CD4-positive, alpha-beta T cell treated with Interleukin-17A for 4 hours (primary cell): ENCODE results near the gene VASN.

Experiments used
- DNase-seq: peaks from one replicate; pipeline ENCODE4 v3.0.0-alpha.2; 2020; ENCODE audit warnings: mixed read lengths

The VASN gene

GRCh38 chr16:4354512-4355409 lies 16.9 kb upstream of the VASN start:
- no peak for DNase-seq

DNA sequence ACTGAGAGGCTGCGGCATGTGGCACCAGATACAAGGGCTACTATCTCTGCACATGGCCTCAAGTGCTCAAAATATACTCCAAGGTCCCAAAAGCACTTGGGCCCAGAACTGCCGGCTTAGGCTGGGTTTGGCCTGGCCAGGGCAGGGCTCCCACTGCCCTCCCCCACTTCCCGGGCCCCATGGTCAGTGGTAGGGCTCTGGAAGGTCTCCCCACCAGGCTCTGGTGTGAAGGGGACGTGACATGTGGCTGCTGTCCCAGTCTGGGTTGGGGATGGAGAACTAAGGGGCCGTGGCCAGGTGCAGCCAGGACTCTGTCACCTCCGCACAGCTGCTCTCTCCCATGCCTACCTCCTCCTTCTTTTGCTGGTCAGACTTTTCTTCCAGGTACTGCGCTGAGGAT lies 14.8 kb upstream of the VASN start:
- DNase-seq: no peak

DNA sequence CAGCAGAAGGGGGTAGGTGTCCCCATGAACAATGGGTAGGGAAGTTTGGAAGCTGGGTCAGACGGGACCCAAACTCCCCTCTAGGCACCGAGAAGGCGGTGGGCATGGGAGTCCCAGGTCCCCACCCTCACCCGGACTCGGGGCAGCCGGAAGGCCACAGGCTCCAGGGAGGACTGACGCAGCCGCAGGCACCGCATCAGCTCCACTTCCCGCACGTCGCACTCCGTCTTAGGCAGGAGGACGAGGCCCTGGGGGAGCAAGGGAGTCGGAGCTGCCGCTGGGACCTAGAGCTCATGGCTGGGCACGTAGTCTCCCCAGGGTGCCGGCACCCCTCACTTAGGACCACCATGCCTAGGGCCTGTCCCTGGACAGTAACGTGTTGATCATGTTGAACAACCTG lies 13.4 kb upstream of the VASN start:
- DNase-seq: no peak

DNA sequence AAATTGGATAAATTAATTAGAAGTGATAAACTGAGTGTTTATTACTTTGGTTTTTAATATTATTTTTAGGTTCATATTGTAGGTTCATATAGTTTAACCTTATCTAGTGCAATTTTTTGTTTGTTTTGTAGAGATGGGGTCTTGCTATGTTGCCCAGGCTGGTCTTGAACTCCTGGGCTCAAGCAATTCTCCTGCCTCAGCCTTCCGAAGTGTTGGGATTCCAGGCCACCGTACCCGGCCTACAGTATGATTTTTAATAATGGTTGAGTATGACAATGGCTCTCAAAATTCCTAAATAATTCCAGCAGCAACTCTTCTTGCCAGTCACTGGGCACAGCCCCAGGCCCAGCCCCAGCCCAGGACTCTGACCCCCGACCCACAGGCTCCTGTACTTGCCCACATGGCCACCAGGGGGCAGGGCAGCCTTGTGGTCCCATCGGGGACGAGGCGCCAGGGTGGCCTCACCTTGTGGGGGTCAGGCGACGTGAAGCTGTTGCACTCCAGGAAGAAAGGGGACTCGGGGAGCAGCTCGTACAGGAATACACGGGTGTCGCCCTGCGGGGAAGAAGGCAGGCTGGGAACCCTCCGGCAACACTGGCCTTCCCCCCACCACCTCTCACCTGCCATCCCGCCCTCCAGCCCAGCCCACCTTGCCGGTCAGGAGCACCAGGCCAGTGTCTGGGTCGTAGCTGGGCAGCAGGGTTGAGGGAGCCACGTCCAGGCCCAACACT lies 12.7 kb upstream of the VASN start:
- peak; percentile 76 for DNase-seq

DNA sequence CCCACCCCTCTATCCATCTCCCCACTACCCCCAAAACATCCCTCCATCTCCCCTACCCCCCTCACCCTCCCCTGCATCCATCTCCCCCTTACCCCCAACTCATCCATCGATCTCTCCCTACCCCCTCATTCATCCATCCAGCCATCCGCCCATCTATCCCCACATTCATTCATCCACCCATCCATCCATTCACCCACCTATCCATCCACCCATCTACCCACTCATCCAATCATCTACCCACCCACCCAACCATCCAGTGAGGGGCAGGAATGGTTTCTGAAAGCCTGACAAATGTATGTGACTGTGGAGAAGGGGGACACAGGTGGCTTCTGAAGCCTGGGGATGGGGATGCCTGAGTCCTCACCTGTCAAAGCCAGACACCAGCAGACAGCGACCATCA lies 11.7 kb upstream of the VASN start:
- no peak for DNase-seq

- DNase-seq: no peak
Observed at GRCh38 chr16:4360538-4361021, 11.1 kb upstream of the VASN start.

DNA sequence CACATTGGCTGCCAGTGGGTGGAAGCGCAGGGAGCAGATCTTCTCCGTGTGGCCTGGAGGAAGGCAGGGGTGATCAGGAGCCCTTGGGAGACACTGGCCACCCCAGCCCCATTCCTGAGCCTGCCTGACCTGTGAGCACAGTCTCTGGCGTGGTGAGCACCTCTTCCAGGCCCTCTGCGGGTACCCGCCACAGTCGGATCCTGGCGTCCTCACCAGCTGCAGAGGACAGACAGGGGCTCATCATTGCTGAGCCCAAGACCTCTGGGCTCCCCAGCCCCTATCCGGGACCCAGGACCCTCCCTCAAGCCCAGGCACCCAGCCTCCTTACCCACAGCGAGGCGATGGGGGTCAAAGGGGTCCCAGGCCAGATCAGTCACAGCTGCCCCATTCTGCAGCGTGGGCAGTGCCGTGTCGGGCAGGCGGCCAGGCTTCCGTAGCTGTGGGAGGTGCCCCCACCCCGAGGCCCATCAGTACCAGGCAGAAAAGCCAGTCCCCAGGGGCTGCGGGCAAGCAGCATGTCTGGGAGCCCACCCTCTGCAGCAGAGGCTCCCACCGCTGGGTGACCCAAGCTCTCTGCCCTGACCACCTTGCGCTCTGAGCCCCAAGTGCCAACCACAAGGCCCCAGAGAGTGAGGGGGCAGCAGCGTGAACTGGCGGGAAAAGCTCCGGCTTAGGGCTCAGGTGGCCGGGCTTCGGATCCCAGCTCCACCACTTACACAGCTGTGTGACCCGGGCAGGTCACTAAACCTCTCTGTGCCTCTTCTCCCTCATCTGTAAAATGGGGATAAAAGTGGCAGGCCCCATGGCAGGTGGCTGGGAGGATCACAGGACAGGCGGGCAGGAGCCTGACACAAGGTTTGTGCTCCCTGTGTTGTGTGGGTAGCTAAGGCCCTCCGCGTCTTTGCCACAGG lies 10.4 kb upstream of the VASN start:
- no peak for DNase-seq

GRCh38 chr16:4361944-4362311 lies 9.7 kb upstream of the VASN start:
- DNase-seq: no peak

DNA sequence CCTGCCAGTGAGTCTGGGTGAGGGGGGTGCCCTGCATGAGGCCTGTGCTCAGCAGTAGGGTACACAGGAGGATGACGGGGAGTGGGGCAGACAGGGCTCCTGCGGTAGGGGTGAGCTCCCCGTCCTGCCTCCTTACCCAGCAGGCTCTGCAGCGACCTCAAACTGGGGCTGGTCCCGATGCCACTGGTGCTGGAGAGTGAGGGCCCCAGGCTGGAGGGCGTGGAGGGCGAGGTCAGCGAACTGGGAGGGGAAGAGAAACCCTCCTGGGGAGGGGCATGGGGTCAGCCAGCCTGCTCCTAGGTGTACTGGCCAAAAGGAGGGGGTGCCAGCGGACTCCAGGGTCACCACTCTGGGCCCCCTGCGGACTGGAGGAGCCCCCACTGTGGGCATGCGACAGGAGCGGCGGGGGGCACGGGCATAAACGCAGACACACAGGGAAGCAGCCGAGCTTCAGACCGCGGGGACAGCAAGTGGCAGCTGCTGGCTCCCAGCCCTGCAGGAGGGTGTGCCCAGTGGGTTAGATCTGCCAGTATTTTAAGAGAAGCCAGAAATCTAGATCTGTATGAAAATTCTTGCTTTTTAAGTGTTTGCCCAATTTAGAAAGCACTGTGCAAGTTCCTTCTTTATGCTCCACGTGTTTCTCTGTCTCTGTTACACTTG lies 9.0 kb upstream of the VASN start:
- no peak for DNase-seq

DNA sequence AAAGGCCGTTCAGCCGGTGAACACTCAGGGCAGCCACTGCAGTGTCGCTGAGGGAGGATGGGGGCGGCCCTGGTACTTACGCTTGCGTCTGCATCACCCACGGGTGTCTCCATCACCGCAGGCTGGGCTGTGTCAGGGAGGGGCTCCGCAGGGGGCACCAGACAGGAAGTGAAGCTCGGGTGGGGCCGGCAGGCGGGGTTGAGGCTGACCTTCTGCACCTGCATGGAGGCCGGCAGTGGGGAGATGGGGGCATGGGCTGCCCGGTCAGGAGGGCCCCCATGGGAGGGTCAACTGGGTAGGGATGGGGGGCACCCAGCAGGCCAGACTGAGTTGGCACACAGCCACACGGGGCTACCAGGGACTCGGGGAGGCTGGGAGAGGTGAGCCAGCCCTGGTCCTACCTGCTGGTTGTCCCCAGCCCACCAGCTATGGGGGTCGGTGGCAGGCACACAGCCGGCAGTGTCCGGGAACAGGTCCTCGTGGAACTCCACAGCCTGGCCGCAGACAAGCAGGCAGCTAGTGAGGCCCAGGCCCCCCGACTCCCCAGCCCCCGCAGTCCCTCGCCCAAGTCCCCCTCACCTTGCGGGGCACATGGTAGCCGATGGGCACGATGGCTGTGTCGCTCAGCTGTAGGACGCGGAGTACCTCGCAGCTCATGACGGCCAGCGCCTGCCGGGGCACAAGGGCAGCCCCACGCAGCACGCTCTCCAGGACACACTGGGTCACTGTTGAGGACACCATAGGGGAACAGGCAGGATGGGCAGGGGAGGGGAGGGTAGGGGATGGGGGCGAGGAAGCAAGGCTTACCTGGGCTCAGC lies 7.2 kb upstream of the VASN start:
- no peak for DNase-seq

- no peak for DNase-seq
Observed at GRCh38 chr16:4365014-4365406, 6.6 kb upstream of the VASN start.

DNA sequence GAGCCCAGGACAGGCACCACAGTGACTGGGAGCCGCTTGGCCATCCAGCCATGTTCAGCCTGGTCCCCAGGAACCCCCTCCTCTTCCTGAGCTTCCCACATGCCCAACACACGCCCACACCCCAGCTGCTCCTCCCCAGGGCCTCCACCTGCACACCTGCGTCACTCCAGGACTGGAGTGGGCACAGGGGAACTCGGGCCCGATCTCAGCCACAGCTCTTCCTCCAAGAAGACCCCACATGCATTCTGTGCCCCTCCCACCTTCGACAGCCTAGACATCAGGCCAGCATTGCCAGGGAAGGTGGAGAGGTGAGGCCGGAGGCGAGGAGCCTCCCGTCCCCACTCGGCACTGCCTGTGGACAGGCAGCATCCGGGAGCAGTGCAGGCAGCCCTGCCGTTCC lies 6.0 kb upstream of the VASN start:
- no peak for DNase-seq

DNA sequence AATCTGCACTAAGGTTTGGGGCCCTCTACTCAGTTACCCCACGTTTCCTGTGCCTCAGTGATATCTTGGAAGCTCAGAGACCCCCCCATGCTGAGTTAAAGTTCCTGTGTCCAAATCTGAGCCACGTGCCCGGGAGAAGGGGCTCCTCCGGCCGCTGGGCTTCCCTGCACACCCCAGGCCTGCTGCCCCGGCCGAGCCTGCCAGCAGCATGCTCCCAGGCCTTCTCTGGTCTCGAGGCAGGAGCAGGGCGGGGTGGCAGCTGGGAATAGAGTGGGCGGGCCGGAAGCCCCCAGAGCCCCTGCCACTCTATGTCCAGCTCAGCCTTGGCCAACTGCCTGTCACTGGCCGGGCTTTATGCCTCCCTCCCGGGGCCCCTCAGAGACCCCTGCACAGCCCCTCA lies 5.6 kb upstream of the VASN start:
- DNase-seq: no peak

DNA sequence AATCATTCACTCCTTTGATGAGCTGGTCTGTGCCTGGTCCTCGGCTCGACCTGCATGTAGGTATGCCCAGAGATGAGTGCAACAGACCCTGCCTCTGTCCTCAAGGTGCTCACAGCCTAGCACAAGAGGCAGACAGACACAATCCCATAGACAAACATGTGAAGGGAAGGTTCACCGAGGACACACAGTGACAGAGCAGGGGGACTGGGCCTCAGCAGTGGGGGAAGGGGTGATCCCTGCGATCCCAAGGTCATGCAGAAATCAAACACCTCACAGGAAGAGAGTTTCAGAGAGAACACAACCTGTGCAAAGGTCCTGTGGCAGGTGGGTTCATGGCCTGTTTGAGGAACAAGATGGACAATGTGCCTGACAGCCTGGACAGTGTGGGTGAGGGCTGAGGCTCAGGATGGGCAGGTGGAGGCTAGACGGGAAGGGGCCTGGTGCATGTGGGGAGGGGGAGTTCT lies 4.2 kb upstream of the VASN start:
- no peak for DNase-seq

GRCh38 chr16:4369007-4369733 lies 2.5 kb upstream of the VASN start:
- no peak for DNase-seq

- no peak for DNase-seq
Observed at GRCh38 chr16:4370151-4370550, 1.5 kb upstream of the VASN start.

DNA sequence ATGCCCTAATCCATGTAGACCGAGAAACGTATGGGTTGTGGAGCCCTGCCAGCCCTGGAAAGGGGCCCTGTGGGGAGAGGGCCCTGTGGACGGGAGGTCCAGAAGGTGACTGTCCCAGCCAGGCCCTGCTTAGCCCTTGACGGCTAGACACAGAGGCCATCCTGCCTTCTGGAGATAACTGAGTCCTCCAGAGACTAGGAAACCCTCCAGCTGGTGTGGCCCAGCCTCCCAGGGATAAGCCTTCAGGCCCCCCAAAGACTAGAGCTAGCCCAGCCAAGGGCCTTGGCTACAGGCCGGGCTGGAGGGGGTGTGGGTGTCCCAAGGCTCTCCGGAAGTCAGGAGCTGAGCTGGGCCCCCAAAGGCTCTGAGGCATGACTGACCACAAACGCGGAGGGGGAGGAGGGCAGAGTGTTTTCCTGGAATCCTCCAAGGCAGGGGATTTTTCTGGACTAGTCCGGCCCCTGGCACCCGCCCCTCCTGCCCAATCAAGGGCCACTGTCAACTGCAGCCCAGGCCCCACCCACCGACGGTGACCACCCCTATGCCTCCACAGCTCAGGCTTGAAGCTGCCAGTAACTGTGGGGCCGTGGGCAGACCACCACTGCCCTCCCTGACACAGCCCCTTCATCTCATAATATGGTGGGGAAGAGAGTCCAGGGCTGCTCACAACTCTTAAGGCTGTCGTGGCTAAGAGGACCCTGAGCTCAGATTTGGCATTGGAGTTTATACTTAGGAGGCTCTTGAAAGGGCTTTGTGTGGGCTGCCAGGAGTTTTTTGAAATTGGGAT lies 885 bp upstream of the VASN start:
- DNase-seq: no peak

DNA sequence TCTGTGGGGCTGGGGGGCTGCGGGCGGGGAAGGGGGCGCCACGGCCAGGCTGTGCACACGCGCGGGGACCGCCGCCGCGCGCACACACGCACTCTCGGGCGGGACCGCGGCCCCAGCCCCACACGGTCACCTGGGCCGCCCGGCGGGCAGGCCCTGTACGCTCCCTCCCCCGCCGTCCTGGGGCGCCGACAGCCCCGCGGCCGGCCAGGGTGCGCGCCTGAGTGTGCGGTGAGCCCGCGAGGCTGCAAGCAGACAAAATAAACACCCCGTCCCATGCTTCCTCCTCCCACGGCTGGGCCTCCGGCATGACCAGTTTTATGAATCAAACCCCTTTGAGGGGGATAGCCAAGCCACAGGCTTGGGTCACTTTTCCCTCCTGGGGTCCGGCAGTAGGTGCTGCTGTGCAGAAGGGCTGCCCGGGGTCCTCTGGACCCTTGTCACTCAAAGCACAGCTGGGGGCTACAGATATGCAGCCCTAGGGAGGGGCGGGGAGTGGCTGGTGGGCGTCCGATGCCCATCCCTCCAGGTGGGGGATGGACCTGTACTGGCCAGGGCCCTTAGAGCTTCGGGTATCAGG lies 441 bp downstream of the VASN start:
- DNase-seq: peak; percentile 31

GRCh38 chr16:4372578-4373355 lies 1.1 kb downstream of the VASN start:
- DNase-seq: no peak
